HT-29 (cell line): Measurements from ENCODE around the gene MAP2K7. TPM values are rescaled to one million over a fixed set of nuclear protein-coding genes. Genes with fewer than 3 reads are reported as not detected.

Experiments used
- DNase-seq: peaks from one replicate; pipeline ENCODE4 v3.0.0-alpha.2; 2015; ENCODE audit warnings: low spot score
- total RNA-seq: library from RNA; depleted of rRNA; stranded (reverse); fragments of >200 nt; shearing (Covaris generic); gene quantifications from 2 replicates; pipeline ENCODE4 v1.2.3, GENCODE V29; 2014

Gene MAP2K7
- total RNA-seq, 1 experiment from 2014 or later, result 30.8 TPM

- DNase-seq, result no peak
Observed at GRCh38 chr19:7918615-7919421, 15.1 kb downstream of the MAP2K7 start.

- DNase-seq, result peak; percentile 80
Observed at GRCh38 chr19:7919610-7920518, 16.2 kb downstream of the MAP2K7 start, which contains the start of gene SNAPC2. TSS of gene SNAPC2 (plus strand) at chr19:7920338. CDS start at chr19:7920367, 29 bp downstream.

GRCh38 chr19:7920519-7921301, 17.0 kb downstream of the MAP2K7 start:
- peak; percentile 93 for DNase-seq

- no peak for DNase-seq
Observed at GRCh38 chr19:7921302-7921966, 17.8 kb downstream of the MAP2K7 start.

- DNase-seq, result no peak
Observed at GRCh38 chr19:7921967-7922835, 18.5 kb downstream of the MAP2K7 start.

- DNase-seq, result no peak
Observed at GRCh38 chr19:7922836-7923195, 19.1 kb downstream of the MAP2K7 start.

GRCh38 chr19:7923295-7924191, 19.9 kb downstream of the MAP2K7 start:
- no peak for DNase-seq

- no peak for DNase-seq
Observed at GRCh38 chr19:7924241-7924640, 20.6 kb downstream of the MAP2K7 start.

- DNase-seq, result no peak
Observed at GRCh38 chr19:7924651-7925170, 21.0 kb downstream of the MAP2K7 start.

GRCh38 chr19:7925171-7925851, 21.6 kb downstream of the MAP2K7 start:
- DNase-seq, result peak; percentile 68

GRCh38 chr19:7926021-7926726, 22.5 kb downstream of the MAP2K7 start, which contains the start of gene CTXN1:
TSS of gene CTXN1 (minus strand) at chr19:7926135. CDS start at chr19:7925538, 597 bp downstream.
- peak; percentile 35 for DNase-seq

- DNase-seq, result no peak
Observed at GRCh38 chr19:7926727-7927604, 23.3 kb downstream of the MAP2K7 start.

GRCh38 chr19:7927605-7928333, 24.1 kb downstream of the MAP2K7 start:
- no peak for DNase-seq

- DNase-seq, result no peak
Observed at GRCh38 chr19:7928334-7928706, 24.6 kb downstream of the MAP2K7 start.
